Stimulated activated naive B cell treated with anti-CD40 and anti-IgM and Interleukin-4, amounts not matched to agents 10 μg/mL and 1 μg/mL and 100 μg/mL, for 72 hours (primary cell): ENCODE measurements around the gene CNPY3.
"Not testable (repeated sequence)": the region's sequence is repeated elsewhere in the genome, so short reads cannot be mapped to it uniquely, and the experiment has no call there.

Source experiments
- ATAC-seq, 2 donors: fragments of 150-1000 bp; cut with Tn5 transposase; replicated peaks; 2 replicates each; pipeline ENCODE4 v1.10.0; 2021; ENCODE audit warnings: moderate library complexity in 1 of 2
- DNase-seq: peaks from one replicate; pipeline ENCODE4 v3.0.0; 2021
- H3K27ac Mint-ChIP-seq: one replicate; pipeline ENCODE4 v1.8.0; 2022; ENCODE audit warnings: mild to moderate bottlenecking, mixed read lengths
- H3K27me3 Mint-ChIP-seq, 2 donors: one replicate each; pipeline ENCODE4 v1.8.0; 2022; ENCODE audit warnings: mixed read lengths in 2 of 2
- H3K36me3 Mint-ChIP-seq, 2 donors: one replicate each; pipeline ENCODE4 v1.8.0; 2022; ENCODE audit warnings: mixed read lengths in 2 of 2, mild to moderate bottlenecking in 1 of 2
- H3K4me1 Mint-ChIP-seq, 2 donors: one replicate each; pipeline ENCODE4 v1.8.0; 2022; ENCODE audit warnings: mixed read lengths in 2 of 2, mild to moderate bottlenecking in 1 of 2
- H3K4me3 Mint-ChIP-seq, 2 donors: one replicate each; pipeline ENCODE4 v1.8.0; 2022; ENCODE audit warnings: mild to moderate bottlenecking in 2 of 2, mixed read lengths in 2 of 2, moderate library complexity in 1 of 2
- H3K9me3 Mint-ChIP-seq, 2 donors: one replicate each; pipeline ENCODE4 v1.8.0; 2022; ENCODE audit warnings: mixed read lengths in 2 of 2, mild to moderate bottlenecking in 1 of 2

CNPY3 gene

DNA sequence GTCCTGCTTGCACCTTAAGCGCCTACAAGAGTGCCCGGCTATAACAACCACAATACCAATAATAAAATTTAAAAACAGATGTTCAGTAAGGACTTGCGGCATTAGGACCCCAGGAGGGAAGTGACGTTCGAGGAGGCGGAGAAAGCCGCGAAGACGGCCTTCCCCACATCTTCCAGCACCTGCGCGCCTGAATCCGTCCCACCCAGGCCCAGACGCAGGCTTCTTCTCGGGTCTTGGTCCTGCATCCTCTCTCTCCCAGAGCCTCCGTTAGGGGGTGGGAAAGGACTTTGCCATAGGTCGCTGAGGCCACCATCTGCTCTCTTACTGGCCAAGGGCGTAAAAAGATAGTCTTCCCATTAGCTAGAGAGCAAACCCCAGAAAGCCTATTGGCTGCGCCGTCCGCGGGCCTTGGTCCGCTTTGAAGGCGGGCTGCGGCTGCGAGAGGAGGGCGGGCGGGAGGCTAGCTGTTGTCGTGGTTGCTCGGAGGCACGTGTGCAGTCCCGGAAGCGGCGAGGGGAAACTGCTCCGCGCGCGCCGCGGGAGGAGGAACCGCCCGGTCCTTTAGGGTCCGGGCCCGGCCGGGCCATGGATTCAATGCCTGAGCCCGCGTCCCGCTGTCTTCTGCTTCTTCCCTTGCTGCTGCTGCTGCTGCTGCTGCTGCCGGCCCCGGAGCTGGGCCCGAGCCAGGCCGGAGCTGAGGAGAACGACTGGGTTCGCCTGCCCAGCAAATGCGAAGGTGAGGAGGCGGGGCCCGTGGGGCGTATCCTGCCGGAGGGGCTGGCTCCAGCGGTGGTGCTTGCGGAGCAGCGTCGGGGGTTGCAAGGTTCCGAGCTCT lies at the start of gene CNPY3:
Gene CNPY3 (plus strand): TSS at position 495 of the 835 bp plus-strand sequence. CDS start 91 bp downstream, at position 586.
- Mint-ChIP-seq H3K27ac (peak within 1 kb of the TSS; percentile 96), H3K36me3 (peaks cover 36 to 41% of the 10 kb centered on the region in 2 donors), H3K4me3 (peak within 1 kb of the TSS; percentile 93 to 95), H3K9me3 (peaks cover 0 to 1% of the 10 kb centered on the region in 2 donors), H3K4me1 (peaks cover 34 to 48% of the 10 kb centered on the region in 2 donors), H3K27me3 (no peaks in the 10 kb centered on the region)
- ATAC-seq (peak; percentile 78 to 82), DNase-seq (peak; percentile 94)

DNA sequence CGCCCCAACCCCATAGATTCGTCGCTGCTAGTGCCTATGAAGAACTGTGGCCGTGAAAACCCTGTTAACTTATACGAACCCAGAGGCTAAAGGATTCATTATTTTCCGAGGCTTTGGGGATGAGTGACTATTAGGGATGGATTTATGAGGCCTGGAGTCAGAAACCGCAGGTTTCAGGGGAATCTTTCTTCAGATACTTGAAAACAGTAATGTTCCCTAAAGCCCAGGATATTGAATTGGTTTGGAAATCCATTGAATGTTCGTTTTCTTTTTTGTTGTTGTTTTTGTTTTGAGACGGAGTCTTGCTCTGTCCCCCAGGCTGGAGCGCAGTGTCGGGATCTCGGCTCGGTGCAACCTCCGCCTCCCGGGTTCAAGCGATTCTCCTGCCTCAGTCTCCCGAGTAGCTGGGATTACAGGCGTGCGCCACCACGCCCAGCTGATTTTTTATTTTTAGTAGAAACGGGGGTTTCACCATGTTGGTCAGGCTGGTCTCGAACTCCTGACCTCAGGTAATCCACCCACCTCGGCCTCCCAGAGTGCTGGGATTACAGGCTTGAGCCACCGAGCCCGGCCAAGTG lies 49.0 kb upstream of the CNPY3 start:
- peaks cover 10 to 37% of the 10 kb centered on the region in 2 donors for H3K4me1 Mint-ChIP-seq
- peak overlapping the region; percentile 92 to 95 for H3K4me3 Mint-ChIP-seq
- H3K27ac Mint-ChIP-seq = peak overlapping the region; percentile 99
- H3K27me3 Mint-ChIP-seq, H3K9me3 Mint-ChIP-seq, ATAC-seq, DNase-seq: not testable (repeated sequence)
- peaks cover 17 to 25% of the 10 kb centered on the region in 2 donors for H3K36me3 Mint-ChIP-seq

DNA sequence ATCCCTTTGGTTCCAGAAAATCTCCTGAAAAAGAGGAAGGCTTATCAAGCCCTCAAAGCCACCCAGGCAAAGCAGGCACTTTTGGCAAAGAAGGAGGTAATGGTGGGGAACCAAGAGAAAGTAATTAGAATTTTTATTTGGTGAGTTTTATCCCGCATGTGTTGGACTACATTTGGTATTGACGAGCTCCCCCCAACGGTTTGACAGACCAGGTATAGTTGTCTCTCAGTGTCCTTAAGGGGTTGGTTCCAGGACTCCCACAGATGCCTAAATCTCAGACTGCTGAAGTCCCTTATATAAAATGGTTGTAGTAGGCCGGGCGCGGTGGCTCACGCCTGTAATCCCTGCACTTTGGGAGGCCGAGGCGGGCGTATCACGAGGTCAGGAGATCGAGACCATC lies 48.4 kb upstream of the CNPY3 start:
- H3K27me3 Mint-ChIP-seq, ATAC-seq, DNase-seq, H3K9me3 Mint-ChIP-seq: not testable (repeated sequence)
- Mint-ChIP-seq H3K4me3 (peak overlapping the region; percentile 92 to 95), H3K36me3 (peaks cover 20 to 28% of the 10 kb centered on the region in 2 donors), H3K27ac (peak overlapping the region; percentile 99), H3K4me1 (peaks cover 10 to 37% of the 10 kb centered on the region in 2 donors)

- peaks cover 12 to 48% of the 10 kb centered on the region in 2 donors for H3K4me1 Mint-ChIP-seq
- H3K9me3 Mint-ChIP-seq = no peaks in the 10 kb centered on the region
- H3K36me3 Mint-ChIP-seq = peaks cover 23 to 26% of the 10 kb centered on the region in 2 donors
- no peaks in the 10 kb centered on the region for H3K27me3 Mint-ChIP-seq
- DNase-seq = no peak
- H3K4me3 Mint-ChIP-seq = no peak overlapping the region
- ATAC-seq = no peak
- H3K27ac Mint-ChIP-seq = peak overlapping the region; percentile 14
Measured at GRCh38 chr6:42885702-42886101, 43.6 kb upstream of the CNPY3 start.

GRCh38 chr6:42888201-42888600 lies 41.1 kb upstream of the CNPY3 start:
- not testable (repeated sequence) for ATAC-seq, H3K9me3 Mint-ChIP-seq, H3K27me3 Mint-ChIP-seq, DNase-seq, H3K4me3 Mint-ChIP-seq
- Mint-ChIP-seq H3K27ac (peak overlapping the region; percentile 42), H3K36me3 (peaks cover 20 to 27% of the 10 kb centered on the region in 2 donors), H3K4me1 (peaks cover 21 to 48% of the 10 kb centered on the region in 2 donors)

GRCh38 chr6:42889815-42890214 lies 39.5 kb upstream of the CNPY3 start:
- Mint-ChIP-seq H3K4me1 (peaks cover 26 to 45% of the 10 kb centered on the region in 2 donors), H3K4me3 (peak overlapping the region; percentile 87 to 99), H3K27ac (peak overlapping the region; percentile 96), H3K9me3 (no peaks in the 10 kb centered on the region), H3K27me3 (no peaks in the 10 kb centered on the region), H3K36me3 (peaks cover 8 to 15% of the 10 kb centered on the region in 2 donors)
- ATAC-seq = no peak
- DNase-seq = no peak

GRCh38 chr6:42890311-42891198 lies 38.7 kb upstream of the CNPY3 start:
- no peaks in the 10 kb centered on the region for H3K27me3 Mint-ChIP-seq
- peak; percentile 89 for DNase-seq
- H3K4me3 Mint-ChIP-seq = peak overlapping the region; percentile 87 to 99
- H3K9me3 Mint-ChIP-seq = no peaks in the 10 kb centered on the region
- ATAC-seq = peak; percentile 92 to 95
- H3K27ac Mint-ChIP-seq = peak overlapping the region; percentile 96
- H3K36me3 Mint-ChIP-seq = peaks cover 8 to 15% of the 10 kb centered on the region in 2 donors
- peaks cover 26 to 44% of the 10 kb centered on the region in 2 donors for H3K4me1 Mint-ChIP-seq

- Mint-ChIP-seq H3K27ac (peak overlapping the region; percentile 96), H3K36me3 (peaks cover 1 to 9% of the 10 kb centered on the region in 2 donors), H3K4me3 (peak overlapping the region; percentile 87 to 99), H3K9me3 (no peaks in the 10 kb centered on the region), H3K4me1 (peaks cover 26 to 44% of the 10 kb centered on the region in 2 donors), H3K27me3 (no peaks in the 10 kb centered on the region)
- ATAC-seq (no peak), DNase-seq (no peak)
Measured at GRCh38 chr6:42891199-42891722, 38.0 kb upstream of the CNPY3 start.

DNA sequence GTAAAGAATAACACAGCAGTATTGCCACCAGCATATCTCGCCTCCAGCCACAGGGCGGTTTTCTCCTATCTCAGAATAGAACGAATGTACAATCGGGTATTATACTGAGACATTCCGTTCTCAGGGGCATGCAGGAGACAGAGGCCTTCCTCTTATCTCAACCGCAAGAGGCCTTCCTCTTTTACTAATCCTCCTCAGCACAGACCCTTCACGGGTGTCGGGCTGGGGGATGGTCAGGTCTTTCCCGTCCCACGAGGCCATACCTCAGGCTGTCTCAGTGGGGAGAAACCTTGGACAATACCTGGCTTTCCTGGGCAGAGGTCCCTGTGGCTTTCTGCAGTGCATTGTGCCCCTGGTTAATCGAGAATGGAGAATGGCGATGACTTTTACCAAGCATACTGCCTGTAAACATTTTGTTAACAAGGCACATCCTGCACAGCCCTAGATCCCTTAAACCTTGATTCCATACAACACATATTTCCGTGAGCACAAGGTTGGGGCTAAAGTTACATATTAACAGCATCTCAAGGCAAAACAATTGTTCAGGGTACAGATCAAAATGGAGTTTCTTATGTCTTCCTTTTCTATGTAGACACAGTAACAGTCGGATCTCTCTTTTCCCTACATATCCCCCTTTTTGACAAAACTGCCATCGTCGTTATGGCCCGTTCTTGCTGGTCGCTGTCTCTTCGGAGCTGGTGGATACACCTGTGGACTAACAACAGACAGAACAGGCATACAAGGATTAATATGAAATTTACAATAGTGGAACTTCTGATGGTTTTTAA lies 35.0 kb upstream of the CNPY3 start:
- not testable (repeated sequence) for DNase-seq, ATAC-seq, H3K9me3 Mint-ChIP-seq, H3K36me3 Mint-ChIP-seq, H3K27me3 Mint-ChIP-seq
- peak overlapping the region; percentile 48 to 63 for H3K4me3 Mint-ChIP-seq
- peaks cover 21 to 36% of the 10 kb centered on the region in 2 donors for H3K4me1 Mint-ChIP-seq
- H3K27ac Mint-ChIP-seq = peak overlapping the region; percentile 91

DNA sequence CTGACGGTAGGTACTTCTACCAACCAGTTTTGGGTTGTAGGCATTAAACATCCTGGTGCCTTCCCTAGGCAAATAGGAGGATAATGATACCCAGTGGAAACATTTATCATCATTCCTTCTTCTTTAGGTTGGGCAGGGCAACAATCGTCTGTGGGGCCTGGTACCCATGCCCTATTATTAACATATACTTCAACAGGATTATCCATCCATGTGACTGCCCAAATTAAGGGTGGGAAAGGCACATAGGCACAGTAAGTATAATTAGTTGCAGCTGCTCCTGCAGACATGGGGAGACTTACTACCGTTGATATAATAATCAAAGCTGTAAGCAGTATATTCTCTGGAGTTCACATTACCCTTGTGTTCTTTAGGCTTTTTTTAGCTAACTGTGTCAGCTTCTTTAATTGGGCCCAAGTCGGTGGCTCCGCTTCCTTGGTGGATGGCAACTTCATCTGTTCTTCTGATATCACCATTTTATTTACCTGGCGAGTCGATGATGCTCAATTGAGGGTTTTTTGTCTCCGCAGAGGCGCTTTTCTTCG lies 33.0 kb upstream of the CNPY3 start:
- Mint-ChIP-seq H3K27ac (no peak overlapping the region), H3K9me3 (no peaks in the 10 kb centered on the region), H3K36me3 (no peaks in the 10 kb centered on the region), H3K27me3 (no peaks in the 10 kb centered on the region), H3K4me3 (no peak overlapping the region), H3K4me1 (peaks cover 16 to 23% of the 10 kb centered on the region in 2 donors)
- DNase-seq = no peak
- no peak for ATAC-seq

- H3K27ac Mint-ChIP-seq = no peak overlapping the region
- H3K4me3 Mint-ChIP-seq = no peak overlapping the region
- ATAC-seq (no peak), DNase-seq (peak; percentile 57)
- peaks cover 11 to 28% of the 10 kb centered on the region in 2 donors for H3K4me1 Mint-ChIP-seq
- no peaks in the 10 kb centered on the region for H3K9me3 Mint-ChIP-seq
- H3K36me3 Mint-ChIP-seq = no peaks in the 10 kb centered on the region
- H3K27me3 Mint-ChIP-seq = no peaks in the 10 kb centered on the region
Measured at GRCh38 chr6:42898891-42899361, 30.4 kb upstream of the CNPY3 start.

DNA sequence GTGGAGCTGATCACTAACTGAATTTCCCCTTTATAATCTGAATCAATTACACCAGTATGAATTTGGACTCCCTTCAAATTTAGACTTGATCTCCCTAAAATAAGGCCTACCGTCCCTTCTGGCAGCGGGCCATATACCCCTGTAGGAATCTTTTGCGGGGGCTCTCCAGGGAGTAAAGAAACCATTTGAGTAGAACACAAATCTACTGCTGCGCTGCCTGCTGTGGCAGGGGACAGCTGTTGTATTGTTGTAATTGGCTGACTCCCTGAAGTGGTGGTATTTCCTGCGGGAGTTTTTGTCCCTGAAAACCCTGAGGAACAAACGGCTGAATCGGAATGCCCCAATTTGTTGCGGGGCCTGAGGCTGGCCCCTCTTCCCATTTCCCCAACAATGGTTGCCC lies 29.4 kb upstream of the CNPY3 start:
- H3K4me3 Mint-ChIP-seq = no peak overlapping the region
- no peaks in the 10 kb centered on the region for H3K36me3 Mint-ChIP-seq
- no peak overlapping the region for H3K27ac Mint-ChIP-seq
- H3K27me3 Mint-ChIP-seq = no peaks in the 10 kb centered on the region
- DNase-seq = no peak
- H3K9me3 Mint-ChIP-seq = no peaks in the 10 kb centered on the region
- no peak for ATAC-seq
- H3K4me1 Mint-ChIP-seq = peaks cover 6 to 22% of the 10 kb centered on the region in 2 donors

- H3K4me3 Mint-ChIP-seq = peak overlapping the region in 1 of 2 donors; percentile 16
- ATAC-seq = peak; percentile 91 to 96
- H3K4me1 Mint-ChIP-seq = peaks cover 6 to 22% of the 10 kb centered on the region in 2 donors
- no peaks in the 10 kb centered on the region for H3K27me3 Mint-ChIP-seq
- H3K27ac Mint-ChIP-seq = no peak overlapping the region
- peak; percentile 67 for DNase-seq
- no peaks in the 10 kb centered on the region for H3K9me3 Mint-ChIP-seq
- no peaks in the 10 kb centered on the region for H3K36me3 Mint-ChIP-seq
Measured at GRCh38 chr6:42901538-42901957, 27.7 kb upstream of the CNPY3 start.
